ENCODE data around the gene TRANK1. TPM values are rescaled to one million over a fixed set of nuclear protein-coding genes. Genes with fewer than 3 reads are reported as not detected.
"Not testable (repeated sequence)": the region's sequence is repeated elsewhere in the genome, so short reads cannot be mapped to it uniquely, and the experiment has no call there.

TRANK1 gene
- total and polyA plus RNA-seq, 11 donors: 2.2 to 27.9 (median 4.0) TPM

GRCh38 chr3:36881735-36882134, 63.1 kb downstream of the TRANK1 start:
- ATAC-seq: no peak
- intact Hi-C loops (cut with DNase I): no loop called here
- H3K36me3 ChIP-seq: peaks cover 0 to 29% (median 7%) of the 10 kb centered on the region in 9 donors

GRCh38 chr3:36879842-36880241, 65.0 kb downstream of the TRANK1 start:
- Histone ChIP-seq H3K36me3 (peaks cover 0 to 20% (median 6%) of the 10 kb centered on the region in 9 donors), H3K4me1 (peaks cover 0 to 11% (median 0%) of the 10 kb centered on the region in 12 donors)
- H3K4me3 ChIP-seq; ATAC-seq; intact Hi-C loops (cut with DNase I); H3K27ac ChIP-seq; H3K9me3 ChIP-seq; DNase-seq; H3K27me3 ChIP-seq: not testable (repeated sequence)
- 90 to 92% (median 91%) methylated on average over 1 of the region's 1 CpG for WGBS, 4 donors

More at GRCh38 chr3:36881735-36882134, 63.1 kb downstream of the TRANK1 start:
- Histone ChIP-seq H3K27me3 (no peaks in the 10 kb centered on the region), H3K27ac (no peak overlapping the region), H3K4me3 (no peak overlapping the region), H3K4me1 (no peaks in the 10 kb centered on the region), H3K9me3 (no peaks in the 10 kb centered on the region)
- 62 to 86% (median 81%) methylated on average over 4 of the region's 4 CpGs for WGBS, 4 donors
- DNase-seq: no peak
- TF ChIP-seq CTCF (IDR thresholded peaks at IDR 0.05) (no peak), POLR2A (IDR thresholded peaks at IDR 0.05) (no peak)

- no peak for ATAC-seq
Observed at GRCh38 chr3:36877930-36878685, 66.7 kb downstream of the TRANK1 start.

GRCh38 chr3:36876181-36876936, 68.5 kb downstream of the TRANK1 start:
- intact Hi-C loops (cut with DNase I): no loop called here
- TF ChIP-seq POLR2A (IDR thresholded peaks at IDR 0.05) (no peak), CTCF (IDR thresholded peaks at IDR 0.05) (no peak)
- peak overlapping the region in 1 of 12 donors; percentile 32 for H3K4me3 ChIP-seq
- peaks cover 0 to 29% (median 0%) of the 10 kb centered on the region in 9 donors for H3K36me3 ChIP-seq
- no peaks in the 10 kb centered on the region for H3K27me3 ChIP-seq
- H3K4me1 ChIP-seq: peaks cover 0 to 11% (median 0%) of the 10 kb centered on the region in 12 donors
- DNase-seq (no peak), ATAC-seq (peak in 2 of 4 donors; percentile 45)
- no peaks in the 10 kb centered on the region for H3K9me3 ChIP-seq
- 72 to 90% (median 85%) methylated on average over 7 of the region's 7 CpGs for WGBS, 4 donors
- H3K27ac ChIP-seq: peak overlapping the region in 1 of 12 donors; percentile 83

More at GRCh38 chr3:36877930-36878685, 66.7 kb downstream of the TRANK1 start:
- no peaks in the 10 kb centered on the region for H3K27me3 ChIP-seq
- H3K4me3 ChIP-seq: no peak overlapping the region
- 91 to 94% (median 93%) methylated on average over 9 of the region's 9 CpGs for WGBS, 4 donors
- TF ChIP-seq POLR2A (IDR thresholded peaks at IDR 0.05): no peak
- intact Hi-C loops (cut with DNase I): no loop called here
- no peak for DNase-seq
- no peak overlapping the region for H3K27ac ChIP-seq
- peaks cover 0 to 11% (median 0%) of the 10 kb centered on the region in 12 donors for H3K4me1 ChIP-seq
- H3K9me3 ChIP-seq: no peaks in the 10 kb centered on the region
- peaks cover 0 to 21% (median 0%) of the 10 kb centered on the region in 9 donors for H3K36me3 ChIP-seq

- ATAC-seq (no peak), DNase-seq (no peak)
- intact Hi-C loops (cut with DNase I): no loop called here
- TF ChIP-seq POLR2A (IDR thresholded peaks at IDR 0.05) (no peak), CTCF (IDR thresholded peaks at IDR 0.05) (no peak)
- peaks cover 0 to 11% (median 0%) of the 10 kb centered on the region in 12 donors for H3K4me1 ChIP-seq
- no peak overlapping the region for H3K27ac ChIP-seq
- H3K4me3 ChIP-seq: no peak overlapping the region
- H3K9me3 ChIP-seq: no peaks in the 10 kb centered on the region
- H3K27me3 ChIP-seq: no peaks in the 10 kb centered on the region
- WGBS, 4 donors: 87 to 91% (median 90%) methylated on average over 3 of the region's 3 CpGs
- H3K36me3 ChIP-seq: peaks cover 0 to 33% (median 0%) of the 10 kb centered on the region in 9 donors
Observed at GRCh38 chr3:36875397-36875796, 69.5 kb downstream of the TRANK1 start.

Data from heart left ventricle (tissue), 16 donors.